Tongue (tissue), 1 donor: Measurements from ENCODE around the gene SPDYE1. TPM values are rescaled to one million over a fixed set of nuclear protein-coding genes. Genes with fewer than 3 reads are reported as not detected.

Experiments
- total RNA-seq: library from RNA; depleted of rRNA; stranded (reverse); fragments of >200 nt; gene quantifications from one replicate; pipeline ENCODE4 v1.2.3, GENCODE V29; 2014

Gene SPDYE1
- total RNA-seq, 1 donor from 2014 or later = not detected

Other genes with a start within 250 kb of the SPDYE1 start
- gene BLVRA, start 239.2 kb upstream of the SPDYE1 start, total RNA-seq = 25.0 TPM
- gene MRPS24, start 128.4 kb upstream of the SPDYE1 start, total RNA-seq = 47.5 TPM
- 32.5 TPM for gene URGCP, start 91.3 kb upstream of the SPDYE1 start, total RNA-seq
- gene UBE2D4, start 71.5 kb upstream of the SPDYE1 start, total RNA-seq = 30.4 TPM
- 75.1 TPM for gene DBNL, start 46.8 kb downstream of the SPDYE1 start, total RNA-seq
- gene PGAM2, start 67.7 kb downstream of the SPDYE1 start, total RNA-seq = 433 TPM
- gene POLM, start 84.6 kb downstream of the SPDYE1 start, total RNA-seq = 37.6 TPM
- 51.1 TPM for gene AEBP1, start 106.4 kb downstream of the SPDYE1 start, total RNA-seq
- 62.7 TPM for gene POLD2, start 125.7 kb downstream of the SPDYE1 start, total RNA-seq
- gene MYL7, start 143.4 kb downstream of the SPDYE1 start, total RNA-seq = not detected
- gene GCK, start 191.5 kb downstream of the SPDYE1 start, total RNA-seq = 2.9 TPM
- 59.3 TPM for gene YKT6, start 203.1 kb downstream of the SPDYE1 start, total RNA-seq